NCI-H748 treated with DMSO at 0.1 percent for 48 hours (cell line): ENCODE measurements around the gene SLX9.
"Not testable (repeated sequence)": the region's sequence is repeated elsewhere in the genome, so short reads cannot be mapped to it uniquely, and the experiment has no call there.

Source experiments
- DNase-seq: peaks from one replicate; lab custom pipeline; 2025; lab: John Stamatoyannopoulos, UW

Gene SLX9

DNA sequence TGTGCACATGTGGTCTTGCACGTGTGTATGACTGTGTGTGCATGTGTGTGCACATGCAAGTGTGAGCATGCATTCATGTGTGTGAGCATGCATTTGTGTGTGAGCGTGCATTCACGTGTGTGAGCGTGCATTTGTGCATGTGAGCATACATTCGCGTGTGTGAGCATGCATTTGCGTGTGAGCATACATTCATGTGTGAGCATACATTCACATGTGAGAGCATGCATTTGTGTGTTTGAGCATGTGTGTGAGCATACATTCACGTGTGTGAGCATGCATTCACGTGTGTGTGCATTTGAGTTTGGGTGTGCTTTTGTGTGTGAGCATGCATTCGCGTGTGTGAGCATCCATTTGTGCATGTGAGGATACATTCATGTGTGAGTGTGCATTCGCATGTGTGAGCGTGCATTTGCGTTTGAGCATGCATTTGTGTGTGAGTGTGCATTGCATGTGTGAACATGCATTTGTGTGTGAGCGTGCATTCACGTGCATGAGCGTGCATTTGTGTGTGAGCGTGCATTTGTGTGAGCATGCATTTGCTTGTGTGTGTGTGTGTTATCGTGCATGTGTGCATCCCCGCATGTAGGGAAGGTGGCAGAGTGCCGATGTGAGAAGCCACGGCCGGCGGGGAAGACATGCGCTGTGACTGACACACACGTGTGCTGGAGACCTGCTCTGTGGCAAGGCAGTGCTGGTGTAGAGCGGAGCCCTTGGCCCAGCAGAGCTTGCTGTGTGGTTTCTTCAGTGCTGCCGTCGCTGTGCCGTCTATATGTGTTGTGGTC is 37.4 kb upstream of the SLX9 start:
- DNase-seq: no peak

DNA sequence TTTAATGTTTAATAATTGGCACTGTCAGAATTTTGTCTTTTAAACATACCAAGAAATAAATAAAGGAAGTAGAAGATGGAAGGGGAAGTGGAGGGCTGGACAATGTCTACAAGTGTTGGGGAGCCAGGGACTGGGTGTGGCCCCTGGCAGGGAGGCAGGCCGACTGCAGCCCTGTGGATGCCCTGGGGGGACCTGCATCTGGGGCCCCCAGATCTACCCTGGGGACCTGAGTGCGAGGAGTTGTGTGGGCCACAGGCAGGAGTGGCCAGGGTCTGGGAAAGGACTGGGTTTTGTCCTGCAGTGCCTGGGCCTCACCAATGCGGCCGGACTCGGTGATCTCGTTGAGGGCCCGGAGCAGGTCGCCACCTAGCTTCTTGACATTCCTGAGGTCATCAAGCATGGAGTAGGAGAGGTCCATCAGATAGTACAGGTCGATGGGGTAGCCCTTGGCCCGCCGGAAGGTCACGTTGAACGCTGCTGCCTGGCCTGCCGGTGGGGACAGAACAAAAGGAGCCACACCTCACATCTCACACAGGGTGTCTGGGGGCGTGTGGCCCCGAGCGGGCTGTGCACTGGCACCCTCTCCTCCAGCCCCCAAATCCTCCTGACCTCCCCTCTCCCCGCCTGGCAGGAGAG is 36.7 kb upstream of the SLX9 start:
- DNase-seq: no peak

DNA sequence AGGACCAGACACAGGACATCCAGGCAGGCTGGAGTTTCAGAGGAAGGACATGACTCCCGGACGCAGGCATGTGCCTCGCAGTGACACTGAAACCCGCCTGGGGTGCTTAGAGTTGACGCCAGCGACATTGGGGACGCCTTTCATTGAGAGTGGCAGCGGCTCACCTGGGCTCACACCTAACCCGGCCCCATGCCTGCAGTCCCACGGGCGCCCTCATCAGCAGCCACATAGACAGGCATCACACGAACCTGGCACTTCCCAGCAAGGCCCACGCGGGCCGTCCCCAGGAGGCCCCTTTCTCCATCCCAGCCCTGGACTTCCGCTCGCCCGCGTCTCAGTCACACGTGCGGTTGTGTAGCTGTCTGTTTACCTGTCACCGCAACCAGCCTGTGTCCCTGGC is 36.1 kb upstream of the SLX9 start:
- no peak for DNase-seq

DNA sequence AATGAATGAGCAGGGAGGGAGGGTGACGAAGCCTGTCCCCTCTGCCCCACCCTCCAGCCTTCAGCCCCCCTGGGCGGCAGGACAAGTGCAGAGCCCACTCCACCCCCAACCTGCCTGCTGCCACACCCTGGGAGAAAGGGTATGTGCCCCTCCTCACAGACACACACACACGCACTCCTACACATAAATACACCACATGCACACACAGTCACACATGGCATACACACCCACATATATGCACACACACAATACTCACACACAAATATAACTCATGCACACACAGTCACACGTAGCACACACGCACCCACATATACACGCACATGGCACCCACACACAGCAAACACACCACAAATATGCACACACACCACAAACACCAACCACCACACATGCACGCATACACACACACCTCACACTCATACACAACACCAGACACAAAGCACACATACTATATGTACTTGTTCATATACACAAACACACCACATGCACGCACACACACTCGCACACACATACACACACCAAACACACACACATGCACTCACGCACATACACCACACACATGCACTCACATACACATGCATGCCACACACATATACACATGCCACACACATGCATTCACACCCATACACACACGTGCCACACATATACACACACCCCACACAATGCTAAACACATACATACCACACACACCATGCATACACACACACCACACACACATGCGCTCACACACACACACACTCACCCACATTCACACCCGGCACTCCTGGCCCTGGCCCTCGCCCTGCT is 35.5 kb upstream of the SLX9 start:
- no peak for DNase-seq

DNA sequence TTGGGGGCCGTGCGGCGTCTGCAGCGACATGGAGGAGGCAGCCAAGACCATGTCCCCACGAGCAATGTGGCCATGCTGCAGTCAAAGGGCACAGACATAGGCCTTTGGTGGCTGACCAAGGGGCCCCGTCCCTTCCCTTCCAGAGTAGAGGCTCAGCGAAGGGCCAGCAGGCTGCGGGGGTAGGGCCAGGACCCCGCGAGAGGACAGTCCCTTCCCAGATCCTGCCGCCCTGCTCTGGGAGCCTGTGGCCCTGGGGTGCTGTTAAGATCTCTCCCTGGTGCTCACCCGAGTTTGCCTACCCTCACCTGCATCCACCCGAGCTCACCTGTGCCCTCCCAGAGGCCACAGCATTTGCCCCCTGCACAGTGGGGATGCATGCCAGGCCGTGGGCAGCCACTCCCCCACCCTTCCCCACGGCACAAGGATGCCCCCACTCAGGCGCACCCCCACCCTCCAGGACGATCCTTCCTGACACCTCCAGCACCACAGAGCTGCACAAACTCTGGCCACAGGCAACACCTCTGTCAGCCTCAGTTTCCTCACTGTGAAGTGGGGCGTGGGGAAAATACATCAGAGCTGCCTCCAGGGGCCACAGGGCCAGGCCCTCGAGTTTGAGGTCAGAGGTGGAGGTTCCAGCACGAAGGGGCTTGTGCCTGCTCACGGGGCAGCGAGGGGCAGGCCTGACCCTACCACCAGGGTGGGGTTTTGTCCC is 34.7 kb upstream of the SLX9 start:
- no peak for DNase-seq

DNA sequence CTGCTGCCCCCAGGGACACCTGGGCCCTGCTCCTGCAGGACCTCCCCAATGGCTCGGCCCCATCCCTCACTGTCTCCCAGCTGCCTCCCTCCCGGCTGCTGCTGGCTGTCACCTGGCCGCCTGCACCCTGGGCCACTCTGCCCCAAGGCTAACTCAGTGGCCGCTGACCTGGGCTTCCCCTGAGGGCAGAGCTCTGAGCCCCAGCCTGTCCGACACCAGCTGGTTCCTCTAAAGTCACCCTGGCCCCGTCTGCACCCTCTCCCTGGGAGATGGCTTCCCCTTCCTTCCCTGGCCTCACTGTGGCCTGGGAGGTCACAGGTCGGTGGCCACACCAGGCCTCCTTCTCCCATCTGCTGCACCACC is 34.1 kb upstream of the SLX9 start:
- DNase-seq: no peak

DNA sequence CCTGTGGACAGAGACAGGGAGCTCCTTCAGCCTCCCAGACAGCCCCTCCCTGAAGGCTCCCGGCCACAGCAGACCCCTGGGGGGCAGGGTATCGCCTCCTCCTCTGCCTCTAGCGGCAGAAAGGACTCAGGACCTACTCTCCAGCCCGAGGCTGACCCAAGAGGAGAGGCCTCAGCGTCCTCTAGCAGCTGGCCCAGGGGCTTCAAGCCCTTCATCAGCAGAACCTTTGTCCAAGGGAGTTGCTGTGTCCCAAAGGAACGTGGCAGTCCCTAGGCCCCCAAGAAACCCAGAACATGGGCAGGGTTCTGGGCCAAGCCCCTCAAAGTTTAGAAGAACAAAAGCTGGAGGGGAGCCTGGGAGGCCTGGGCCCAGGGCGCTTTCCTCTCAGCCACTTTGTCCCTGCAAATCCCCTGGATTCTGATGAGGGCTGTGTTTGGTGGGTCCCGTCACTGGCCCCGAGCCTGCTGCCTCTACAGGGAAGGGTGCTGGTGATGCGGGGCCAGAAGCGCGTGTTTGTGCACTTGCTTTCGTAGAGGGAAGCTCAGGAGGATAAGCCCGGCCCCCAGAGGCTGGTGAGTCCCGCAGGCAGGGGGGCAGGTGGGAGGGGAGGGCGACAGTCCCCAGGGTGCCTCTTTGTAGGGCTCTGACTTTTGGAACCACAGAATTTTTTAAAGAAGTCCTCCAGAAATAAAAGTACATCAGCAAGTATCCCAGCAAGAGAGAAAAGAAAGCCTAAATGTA is 32.4 kb upstream of the SLX9 start:
- DNase-seq: no peak

DNA sequence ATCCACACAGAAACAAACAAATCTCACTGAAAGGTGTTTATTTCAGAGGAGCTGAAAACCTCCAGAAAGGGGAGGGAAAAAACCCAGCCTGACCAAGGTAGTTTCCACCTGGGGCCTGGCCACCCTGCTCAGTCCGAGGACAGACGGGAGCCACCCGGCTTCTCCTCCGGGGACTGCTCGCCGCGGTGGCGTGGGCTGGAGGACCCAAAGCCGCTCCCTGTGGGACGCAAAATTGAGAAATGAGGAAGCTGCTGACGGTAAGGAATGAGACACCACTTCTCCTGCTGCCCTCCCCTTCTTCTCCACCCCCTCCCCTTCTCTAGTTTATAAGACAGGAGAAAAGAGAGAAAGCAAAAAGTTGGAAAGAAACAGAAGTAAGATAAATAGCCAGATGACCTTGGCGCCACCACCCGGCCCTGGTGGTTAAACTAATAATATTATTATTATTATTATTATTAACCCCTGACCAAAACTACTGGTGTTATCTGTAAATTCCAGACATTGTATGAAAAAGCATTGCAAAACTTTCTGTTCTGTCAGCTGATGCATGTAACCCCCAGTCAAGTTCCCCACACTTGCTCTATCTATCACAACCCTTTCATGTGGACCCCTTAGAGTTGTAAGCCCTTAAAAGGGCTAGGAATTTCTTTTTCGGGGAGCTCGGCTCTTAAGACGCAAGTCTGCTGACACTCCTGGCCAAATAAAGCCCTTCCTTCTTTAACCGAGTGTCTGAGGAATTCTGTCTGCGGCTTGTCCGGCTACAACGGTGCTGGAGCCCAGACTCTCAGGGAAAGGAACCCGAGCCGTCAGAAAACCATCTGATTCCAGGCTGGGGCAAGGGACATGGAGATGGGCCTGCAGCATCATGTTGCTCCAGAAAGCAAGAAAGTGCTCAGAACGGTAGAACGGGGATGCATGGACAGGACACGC is 31.6 kb upstream of the SLX9 start:
- no peak for DNase-seq

DNA sequence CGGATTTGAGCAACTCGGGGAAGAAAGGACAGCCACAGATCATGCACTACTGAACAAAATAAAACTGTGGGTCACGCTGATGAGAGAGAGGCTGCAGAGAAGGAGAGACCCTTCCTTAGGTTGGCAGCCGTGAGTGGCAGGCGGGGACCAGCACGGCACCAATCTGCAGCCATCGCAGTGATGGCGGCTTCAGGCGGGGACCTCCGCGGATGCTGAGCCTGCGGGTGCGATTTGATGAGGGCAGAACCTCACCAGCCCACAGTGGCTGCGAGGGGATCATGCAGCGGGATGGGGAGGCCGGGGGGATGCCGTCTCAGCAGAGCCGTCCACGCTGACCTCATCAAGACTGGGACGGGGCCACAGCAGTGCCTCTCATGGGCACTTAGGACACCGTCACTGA is 30.9 kb upstream of the SLX9 start:
- DNase-seq: no peak

DNA sequence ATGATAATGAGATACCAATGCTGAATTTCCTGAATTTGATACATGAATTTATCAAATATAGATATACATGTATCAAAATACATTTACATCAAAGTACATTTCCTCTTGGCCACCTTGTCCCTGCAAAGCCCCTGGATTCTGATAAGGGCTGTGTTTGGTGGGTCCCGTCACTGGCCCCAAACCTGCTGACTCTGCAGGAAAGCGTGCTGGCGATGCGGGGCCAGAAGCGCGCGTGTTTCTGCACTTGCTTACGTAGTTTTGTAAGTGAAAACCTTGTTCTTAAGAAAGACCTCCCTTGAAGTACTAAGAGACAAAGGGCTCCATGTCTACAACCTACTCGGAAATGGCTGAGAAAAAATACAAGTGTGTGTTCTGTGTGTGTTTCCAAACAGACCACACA is 30.1 kb upstream of the SLX9 start:
- no peak for DNase-seq

DNA sequence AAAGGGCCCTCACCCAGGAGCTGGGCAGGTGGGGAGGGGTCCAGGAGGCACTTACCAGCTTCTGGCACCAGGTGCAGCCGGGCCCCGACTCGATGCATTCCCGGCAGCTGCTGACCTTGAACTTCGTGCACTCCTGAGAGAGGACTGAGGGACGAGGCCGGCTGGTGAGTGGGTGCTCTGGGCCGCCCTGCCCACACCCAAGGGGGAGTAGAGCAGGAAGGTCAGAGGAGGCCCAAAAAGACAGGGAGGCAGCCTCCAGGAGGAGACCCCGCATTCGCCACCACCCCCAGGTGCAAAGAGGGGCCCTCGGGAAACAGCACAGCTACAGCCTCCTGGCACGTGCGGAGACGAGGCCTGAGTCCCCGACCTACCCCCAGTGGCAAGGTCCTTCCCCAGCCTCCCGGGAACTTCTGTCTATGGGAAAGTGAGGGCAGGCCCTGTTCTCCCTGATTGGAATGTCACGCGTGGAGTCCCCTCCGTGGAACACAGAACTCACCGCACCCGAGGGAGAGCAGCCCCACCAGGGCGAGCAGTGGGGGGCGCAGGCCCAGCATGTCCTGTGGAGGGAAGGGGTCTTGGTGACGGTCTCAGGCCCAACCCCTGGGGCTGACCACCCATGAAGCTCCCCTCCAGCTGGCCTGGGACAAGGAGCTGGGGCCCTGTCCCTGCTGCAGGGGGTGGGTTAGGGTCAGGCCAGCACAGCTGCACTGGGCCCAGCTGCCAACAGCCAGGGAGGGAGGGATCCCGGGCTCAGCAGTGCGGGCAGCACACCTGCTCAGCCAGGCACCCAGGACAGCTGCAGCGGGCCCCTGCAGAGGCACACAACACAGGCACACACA is 29.4 kb upstream of the SLX9 start:
- DNase-seq: no peak

DNA sequence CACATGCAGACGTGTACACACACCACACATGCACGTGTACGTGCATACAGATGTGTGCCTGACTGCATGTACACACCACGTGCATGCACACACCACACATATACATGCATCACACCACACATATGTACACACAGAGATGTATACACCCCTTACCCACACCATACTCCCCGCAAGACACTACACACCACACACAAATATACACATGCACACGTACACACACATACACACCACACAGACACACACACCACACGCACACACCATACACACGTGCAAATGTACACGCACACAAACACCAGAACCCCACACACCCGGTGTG is 28.8 kb upstream of the SLX9 start:
- DNase-seq: no peak

DNA sequence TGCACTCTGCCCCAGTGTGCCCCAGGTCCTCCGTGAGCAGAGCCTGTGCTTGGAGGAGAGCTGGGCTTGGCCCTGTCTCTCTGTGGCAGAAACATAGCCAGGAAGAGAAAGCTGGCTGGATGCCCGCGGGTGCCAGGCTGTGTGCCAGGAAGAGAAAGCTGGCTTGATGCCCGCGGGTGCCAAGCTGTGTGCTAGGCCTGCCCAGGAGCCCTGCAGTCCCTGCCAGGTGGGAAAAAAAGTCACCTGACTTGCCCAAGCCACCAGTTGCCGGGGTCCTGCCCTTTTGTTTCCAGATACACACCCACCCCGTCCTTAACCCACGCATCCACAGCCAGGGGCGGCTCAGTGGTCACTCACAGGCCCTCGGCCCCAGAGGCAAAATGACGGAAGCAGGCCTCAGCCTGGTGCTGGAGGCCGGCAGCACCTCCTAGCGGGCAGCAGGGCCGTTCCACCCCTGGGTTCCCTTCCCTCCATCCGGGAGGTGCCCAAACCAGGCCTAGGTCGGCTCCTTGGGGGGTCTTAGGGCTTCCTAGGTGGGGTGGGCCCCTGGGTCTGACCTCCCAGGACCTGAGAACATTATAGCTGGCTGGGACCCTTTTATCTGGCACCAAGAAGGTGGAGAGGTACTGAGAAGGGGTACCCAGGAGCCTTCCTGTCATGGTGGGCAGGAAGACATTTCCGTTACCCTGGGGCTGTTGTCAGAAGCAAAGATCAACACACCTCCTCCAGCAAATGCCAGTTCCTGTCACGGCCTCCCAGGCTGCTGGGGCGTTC is 28.3 kb upstream of the SLX9 start:
- DNase-seq: no peak

DNA sequence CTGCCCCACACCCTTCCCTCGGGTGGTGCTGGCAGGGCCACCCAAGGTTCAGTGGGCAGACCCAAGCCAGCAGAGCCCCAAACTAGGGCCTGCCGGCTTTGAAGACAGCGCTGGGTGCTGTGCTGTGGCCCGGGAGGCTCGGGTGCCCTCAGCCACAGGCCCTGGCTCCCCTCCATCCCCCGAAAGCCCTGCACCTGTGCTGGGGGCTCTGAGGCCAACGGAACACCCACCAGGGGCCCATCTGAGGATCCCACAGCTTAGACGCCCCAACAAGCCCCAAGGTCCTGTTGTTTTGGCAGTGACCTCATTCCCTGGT is 27.7 kb upstream of the SLX9 start:
- no peak for DNase-seq

DNA sequence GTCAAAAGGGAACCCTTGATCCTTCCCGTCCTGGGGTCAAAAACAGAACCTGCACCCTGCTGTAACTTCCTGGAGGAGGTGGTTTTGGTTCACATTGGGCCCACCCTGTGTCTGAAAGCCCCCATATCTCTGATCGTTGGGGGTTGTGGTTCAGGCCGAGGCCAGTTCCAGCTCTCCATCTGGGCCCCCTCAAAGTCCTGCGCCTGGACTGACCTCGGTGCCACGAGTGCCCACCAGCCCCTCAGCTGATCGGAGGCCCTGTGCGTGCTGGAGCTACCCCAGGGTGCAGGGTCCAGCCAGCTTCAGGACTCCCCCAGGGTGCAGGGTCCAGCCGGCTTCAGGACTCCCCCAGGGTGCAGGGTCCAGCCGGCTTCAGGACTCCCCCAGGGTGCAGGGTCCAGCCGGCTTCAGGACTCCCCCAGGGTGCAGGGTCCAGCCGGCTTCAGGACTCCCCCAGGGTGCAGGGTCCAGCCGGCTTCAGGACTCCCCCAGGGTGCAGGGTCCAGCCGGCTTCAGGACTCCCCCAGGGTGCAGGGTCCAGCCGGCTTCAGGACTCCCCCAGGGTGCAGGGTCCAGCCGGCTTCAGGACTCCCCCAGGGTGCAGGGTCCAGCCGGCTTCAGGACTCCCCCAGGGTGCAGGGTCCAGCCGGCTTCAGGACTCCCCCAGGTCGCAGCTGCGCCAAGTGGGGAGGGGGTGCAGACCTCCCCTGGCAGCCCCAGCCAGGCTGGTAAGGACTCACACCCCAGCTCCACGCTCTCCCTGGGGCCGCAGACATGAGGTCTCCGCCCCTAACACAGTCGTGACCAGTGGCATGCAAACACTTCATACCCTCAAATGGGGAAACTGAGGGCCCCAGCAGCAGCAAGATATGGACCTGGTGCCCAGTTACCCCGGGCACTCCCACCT is 27.1 kb upstream of the SLX9 start:
- DNase-seq: not testable (repeated sequence)

DNA sequence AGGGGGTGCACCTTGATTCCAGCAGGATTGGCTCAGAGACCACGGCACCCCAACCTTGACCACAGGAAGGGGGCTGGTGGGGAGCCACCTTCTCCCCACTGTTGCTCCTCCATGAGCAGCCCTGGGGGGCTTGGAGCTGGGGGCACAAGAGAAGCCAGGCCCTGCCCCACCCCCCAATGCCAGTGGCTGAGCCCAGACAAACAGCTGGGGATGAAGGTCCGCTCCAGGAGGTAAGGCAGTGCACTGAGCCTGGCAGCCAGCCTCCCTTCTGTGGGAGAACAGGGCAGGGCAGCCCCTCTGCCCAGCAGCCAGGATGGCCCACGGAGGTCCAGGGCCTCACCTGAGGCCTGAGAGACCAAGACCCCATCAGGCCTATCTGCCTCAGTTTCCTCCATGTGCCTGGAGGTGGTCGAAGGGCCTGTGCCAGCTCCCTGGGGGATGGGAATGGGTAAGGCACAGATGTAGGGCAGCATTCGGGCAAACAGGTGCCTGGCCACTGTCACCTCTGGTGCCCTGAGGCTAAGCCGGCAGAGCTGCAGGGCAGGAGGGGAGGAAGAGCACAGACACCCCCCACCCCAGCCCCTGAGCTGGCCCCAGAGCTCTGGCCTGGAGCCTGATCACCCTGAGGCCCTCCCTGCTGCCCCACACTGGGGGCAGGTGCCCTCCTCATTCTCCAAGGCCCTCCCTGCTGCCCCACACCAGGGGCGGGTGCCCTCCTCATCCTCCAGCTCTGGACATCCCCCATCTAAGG is 26.2 kb upstream of the SLX9 start:
- no peak for DNase-seq

DNA sequence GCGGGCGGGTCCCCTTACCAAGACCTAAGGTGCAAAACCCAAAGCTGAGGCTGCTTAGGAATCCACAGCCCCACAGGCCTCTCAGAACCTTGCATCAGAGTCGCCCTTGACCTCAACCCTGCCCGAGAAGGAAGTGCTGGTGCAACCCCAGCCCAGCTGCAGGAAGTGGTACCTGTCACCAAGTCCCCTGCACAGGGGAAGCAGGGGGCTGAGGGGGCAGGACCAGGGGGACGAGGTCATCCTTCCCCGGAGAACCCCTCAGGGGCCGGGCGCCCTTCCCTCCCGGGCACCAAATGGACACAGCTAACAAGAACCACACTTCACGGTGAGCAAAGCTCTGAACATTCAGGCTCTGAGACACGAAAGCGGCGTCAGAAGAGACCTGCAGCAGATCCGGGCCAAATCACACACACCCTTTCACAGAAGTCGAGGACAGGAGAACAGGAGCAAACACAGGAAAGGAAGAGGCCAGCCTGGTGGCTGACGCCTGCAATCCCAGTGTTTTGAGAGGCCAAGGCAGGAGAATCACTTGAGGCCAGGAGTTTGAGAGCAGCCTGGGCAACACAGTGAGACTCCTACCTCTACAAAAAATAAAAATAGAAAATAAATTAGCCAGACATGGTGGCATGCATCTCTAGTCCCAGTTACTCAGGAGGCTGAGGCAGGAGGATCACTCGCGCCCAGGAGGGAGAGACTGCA is 25.5 kb upstream of the SLX9 start:
- no peak for DNase-seq
